ENCODE measurements around the gene IMPA2.

The IMPA2 gene

DNA sequence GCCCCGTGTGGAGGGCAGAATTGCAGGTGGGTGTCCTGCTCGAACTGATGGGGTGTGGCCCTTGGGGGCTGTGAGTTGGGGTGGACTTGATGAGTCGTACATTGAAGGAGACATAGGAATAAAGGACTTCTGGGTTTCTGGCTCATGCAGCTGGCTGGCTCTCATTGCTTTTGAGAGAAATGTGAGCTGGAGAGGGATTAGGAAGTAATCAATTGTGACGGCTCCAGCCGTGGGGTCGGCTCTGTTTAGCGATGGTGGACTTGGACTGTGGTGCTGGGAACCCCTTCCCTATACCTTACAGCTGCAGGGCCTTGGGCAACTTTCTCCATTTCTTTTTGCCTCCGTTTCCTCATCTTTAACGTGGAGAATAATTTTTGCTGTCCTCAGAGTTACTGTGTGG is 9.2 kb downstream of the IMPA2 start:
- Histone ChIP-seq H3K4me2 (ENCODE audit: low read depth, low read length, poor library complexity, severe bottlenecking) (no peak overlapping the region), H3K9me3 (ENCODE audit: insufficient read depth, low read length) (no peaks in the 10 kb centered on the region), H4K20me1 (ENCODE audit: low read depth, low read length) (no peaks in the 10 kb centered on the region), H3F3A (ENCODE audit: insufficient read depth) (no peaks in the 10 kb centered on the region), H3K4me3 (ENCODE audit: insufficient read depth, low read length, poor library complexity, severe bottlenecking) (no peak overlapping the region), H3K9me2 (replicated peaks; ENCODE audit: insufficient read depth, low read length) (no peaks in the 10 kb centered on the region), H3K79me2 (ENCODE audit: insufficient read depth, low read length) (no peaks in the 10 kb centered on the region), H3K36me3 (ENCODE audit: low read length) (no peaks in the 10 kb centered on the region), H2AFZ (ENCODE audit: low read depth, low read length, severe bottlenecking) (no peak overlapping the region), H3K27ac (ENCODE audit: low read depth, low read length) (no peak overlapping the region), H3K27me3 (ENCODE audit: low read length) (no peaks in the 10 kb centered on the region), H3K9ac (ENCODE audit: low read length) (no peak overlapping the region)
- TF ChIP-seq CTCF (IDR thresholded peaks at IDR 0.05; ENCODE audit: insufficient read depth, low read length, poor library complexity, severe bottlenecking), result no peak
- no peak for TF ChIP-seq EZH2phosphoT487 (conservative IDR thresholded peaks at IDR 0.05; ENCODE audit: low read length)

DNA sequence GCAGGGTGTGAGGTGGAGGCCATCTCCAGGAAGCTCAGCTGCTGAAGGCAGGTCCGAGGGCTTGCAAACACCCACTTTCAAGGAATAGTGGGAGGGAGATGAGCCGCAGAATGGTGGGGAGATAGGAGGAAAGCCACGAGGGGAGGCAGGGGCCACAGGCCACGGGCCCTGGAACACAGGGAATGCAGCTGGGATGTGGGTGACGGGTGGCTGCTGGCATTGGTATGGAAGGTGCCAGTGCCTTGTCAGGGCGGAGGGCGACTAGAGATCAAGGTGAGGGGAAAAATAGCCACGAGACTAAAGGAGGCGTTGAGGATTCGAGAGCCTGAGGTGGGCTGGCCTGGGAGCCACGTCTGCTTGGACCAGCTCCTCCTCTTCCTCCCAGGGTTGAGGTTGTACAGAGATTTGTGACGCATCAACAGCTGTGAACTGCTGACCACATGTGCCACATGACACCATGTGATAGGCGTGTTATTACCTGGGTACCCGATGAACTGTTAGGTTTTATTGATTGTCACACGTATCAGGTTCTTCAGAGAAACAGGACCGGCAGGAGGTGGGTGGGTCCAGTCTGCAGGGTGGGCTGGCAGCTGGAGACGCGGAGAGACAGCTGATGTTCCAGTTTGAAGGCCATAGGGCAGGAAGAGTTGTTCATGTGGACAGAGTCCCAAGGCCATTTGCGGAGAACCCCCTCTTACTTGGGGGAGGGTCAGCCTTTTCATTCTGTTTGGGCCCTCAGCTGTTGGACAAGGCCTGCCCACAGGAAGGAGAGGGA is 9.9 kb downstream of the IMPA2 start:
- H3K9me3 ChIP-seq (ENCODE audit: insufficient read depth, low read length), result no peaks in the 10 kb centered on the region
- no peak overlapping the region for H3K4me2 ChIP-seq (ENCODE audit: low read depth, low read length, poor library complexity, severe bottlenecking)
- H4K20me1 ChIP-seq (ENCODE audit: low read depth, low read length), result no peaks in the 10 kb centered on the region
- no peak overlapping the region for H3K9ac ChIP-seq (ENCODE audit: low read length)
- H3K79me2 ChIP-seq (ENCODE audit: insufficient read depth, low read length), result no peaks in the 10 kb centered on the region
- H3F3A ChIP-seq (ENCODE audit: insufficient read depth), result no peaks in the 10 kb centered on the region
- no peak overlapping the region for H3K27ac ChIP-seq (ENCODE audit: low read depth, low read length)
- no peaks in the 10 kb centered on the region for H3K27me3 ChIP-seq (ENCODE audit: low read length)
- no peak for TF ChIP-seq CTCF (IDR thresholded peaks at IDR 0.05; ENCODE audit: insufficient read depth, low read length, poor library complexity, severe bottlenecking)
- no peaks in the 10 kb centered on the region for H3K36me3 ChIP-seq (ENCODE audit: low read length)
- H2AFZ ChIP-seq (ENCODE audit: low read depth, low read length, severe bottlenecking), result no peak overlapping the region
- no peaks in the 10 kb centered on the region for H3K9me2 ChIP-seq (replicated peaks; ENCODE audit: insufficient read depth, low read length)
- H3K4me3 ChIP-seq (ENCODE audit: insufficient read depth, low read length, poor library complexity, severe bottlenecking), result no peak overlapping the region

DNA sequence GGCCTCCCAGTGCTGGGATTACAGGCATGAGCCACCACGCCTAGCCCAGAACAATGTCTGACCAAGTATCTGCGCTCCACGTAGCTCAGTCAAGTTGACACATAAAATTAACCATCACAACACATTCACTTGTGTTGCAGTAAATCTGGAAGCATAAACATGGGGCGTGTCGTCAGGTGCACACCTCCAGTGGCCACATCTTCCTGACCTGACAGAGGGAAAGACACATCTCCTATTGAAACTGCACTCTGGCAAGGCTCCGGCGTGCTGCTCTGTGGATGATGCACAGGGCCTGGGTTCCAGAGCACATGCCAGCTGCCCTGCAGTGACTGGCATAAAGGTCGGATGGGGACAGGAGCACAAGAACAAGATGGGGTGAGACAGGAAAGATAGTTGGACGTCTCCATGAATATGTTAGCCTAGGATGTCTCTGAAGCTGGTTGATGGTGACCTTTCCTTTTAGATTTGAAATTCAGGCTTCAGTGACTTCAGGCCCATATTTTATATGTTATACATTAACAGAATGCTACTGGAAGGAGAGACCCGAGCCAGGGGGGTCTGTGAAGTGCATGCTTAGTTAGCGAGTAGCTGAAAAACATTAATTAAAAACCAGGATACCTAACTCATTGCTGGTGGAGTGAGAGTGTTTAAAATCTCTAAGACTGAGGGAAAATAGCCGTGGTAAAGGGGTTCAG is 10.9 kb downstream of the IMPA2 start:
- H3K79me2 ChIP-seq (ENCODE audit: insufficient read depth, low read length), result no peaks in the 10 kb centered on the region
- no peak overlapping the region for H3K27ac ChIP-seq (ENCODE audit: low read depth, low read length)
- no peak for TF ChIP-seq CTCF (IDR thresholded peaks at IDR 0.05; ENCODE audit: insufficient read depth, low read length, poor library complexity, severe bottlenecking)
- no peak for TF ChIP-seq EZH2phosphoT487 (conservative IDR thresholded peaks at IDR 0.05; ENCODE audit: low read length)
- H3F3A ChIP-seq (ENCODE audit: insufficient read depth), result no peaks in the 10 kb centered on the region
- H4K20me1 ChIP-seq (ENCODE audit: low read depth, low read length), result no peaks in the 10 kb centered on the region
- no peaks in the 10 kb centered on the region for H3K36me3 ChIP-seq (ENCODE audit: low read length)
- no peaks in the 10 kb centered on the region for H3K9me3 ChIP-seq (ENCODE audit: insufficient read depth, low read length)
- H3K4me3 ChIP-seq (ENCODE audit: insufficient read depth, low read length, poor library complexity, severe bottlenecking), result no peak overlapping the region
- H3K27me3 ChIP-seq (ENCODE audit: low read length), result no peaks in the 10 kb centered on the region
- H3K9ac ChIP-seq (ENCODE audit: low read length), result no peak overlapping the region
- H3K4me2 ChIP-seq (ENCODE audit: low read depth, low read length, poor library complexity, severe bottlenecking), result no peak overlapping the region
- no peaks in the 10 kb centered on the region for H3K9me2 ChIP-seq (replicated peaks; ENCODE audit: insufficient read depth, low read length)
- H2AFZ ChIP-seq (ENCODE audit: low read depth, low read length, severe bottlenecking), result no peak overlapping the region

Data from SU-DHL-6 (cell line).